Ramos (cell line): Measurements from ENCODE around the gene SCAF8.

ENCODE experiments used
- in situ Hi-C: fragments of 300-500 bp; cut with MboI; formaldehyde crosslinking; loops from one replicate; pipeline ENCODE4 v1.14.3; 2022; ENCODE audit warnings: low sequenced_read_pairs; ENCODE audit not compliant: unreplicated experiment

Gene SCAF8

GRCh38 chr6:154822947-154823558, 89.8 kb downstream of the SCAF8 start:
- in situ Hi-C loops: no loop called here

GRCh38 chr6:154824076-154824475, 90.9 kb downstream of the SCAF8 start:
- in situ Hi-C loops: no loop called here

- in situ Hi-C loops: no loop called here
These were observed 96.8 kb downstream of the SCAF8 start for GRCh38 chr6:154829970-154830369.

- in situ Hi-C loops: no loop called here
These were observed 97.6 kb downstream of the SCAF8 start for GRCh38 chr6:154830771-154831170.

GRCh38 chr6:154835307-154835706, 102.1 kb downstream of the SCAF8 start:
- in situ Hi-C loops: no loop called here

- in situ Hi-C loops: no loop called here
These were observed 106.3 kb downstream of the SCAF8 start for GRCh38 chr6:154839546-154839945.

GRCh38 chr6:154840363-154840762, 107.1 kb downstream of the SCAF8 start:
- in situ Hi-C loops: no loop called here

- in situ Hi-C loops: no loop called here
These were observed 107.9 kb downstream of the SCAF8 start for GRCh38 chr6:154841109-154841508.

- in situ Hi-C loops: no loop called here
These were observed 109.6 kb downstream of the SCAF8 start for GRCh38 chr6:154842833-154843232.

- in situ Hi-C loops: no loop called here
These were observed 114.1 kb downstream of the SCAF8 start for GRCh38 chr6:154847318-154847717.

GRCh38 chr6:154848580-154848979, 115.4 kb downstream of the SCAF8 start:
- in situ Hi-C loops: no loop called here

GRCh38 chr6:154849475-154849874, 116.3 kb downstream of the SCAF8 start:
- in situ Hi-C loops: no loop called here

GRCh38 chr6:154852687-154853086, 119.5 kb downstream of the SCAF8 start:
- in situ Hi-C loops: no loop called here

GRCh38 chr6:154857529-154857928, 124.3 kb downstream of the SCAF8 start:
- in situ Hi-C loops: no loop called here

- in situ Hi-C loops: no loop called here
These were observed 128.6 kb downstream of the SCAF8 start for GRCh38 chr6:154861825-154862224.

- in situ Hi-C loops: no loop called here
These were observed 129.3 kb downstream of the SCAF8 start for GRCh38 chr6:154862536-154862935.

GRCh38 chr6:154864066-154864430, 130.8 kb downstream of the SCAF8 start:
- in situ Hi-C loops: no loop called here

GRCh38 chr6:154865291-154865690, 132.1 kb downstream of the SCAF8 start:
- in situ Hi-C loops: no loop called here

GRCh38 chr6:154868143-154868594, 135.0 kb downstream of the SCAF8 start:
- in situ Hi-C loops: no loop called here

GRCh38 chr6:154872542-154873114, 139.4 kb downstream of the SCAF8 start:
- in situ Hi-C loops: no loop called here

GRCh38 chr6:154873546-154873945, 140.3 kb downstream of the SCAF8 start:
- in situ Hi-C loops: no loop called here
